ENCODE measurements around the gene WDR7. TPM values are rescaled to one million over a fixed set of nuclear protein-coding genes. Genes with fewer than 3 reads are reported as not detected.

The WDR7 gene
- total and polyA plus RNA-seq, 2 experiments from 2014 or later: 7.0 to 14.8 TPM

- TF ChIP-seq ETS1 (IDR thresholded peaks at IDR 0.05) (no peak), ZNF331 (CRISPR knock-in tag; IDR thresholded peaks at IDR 0.05; ENCODE audit: low read depth) (no peak), EZH2phosphoT487 (IDR thresholded peaks at IDR 0.05; ENCODE audit: unreplicated experiment) (no peak), REST (IDR thresholded peaks at IDR 0.05; ENCODE audit: unreplicated experiment) (no peak), ZNF114 (CRISPR knock-in tag; IDR thresholded peaks at IDR 0.05) (no peak), JUNB (IDR thresholded peaks at IDR 0.05; ENCODE audit: unreplicated experiment) (no peak), STAT1 (IDR thresholded peaks at IDR 0.05; ENCODE audit: unreplicated experiment) (no peak), POLR2AphosphoS5 (IDR thresholded peaks at IDR 0.05; ENCODE audit: low read depth) (no peak), EZH2 (IDR thresholded peaks at IDR 0.05; ENCODE audit: low read depth, unreplicated experiment) (no peak)
- TF ChIP-seq, protein P1, sequence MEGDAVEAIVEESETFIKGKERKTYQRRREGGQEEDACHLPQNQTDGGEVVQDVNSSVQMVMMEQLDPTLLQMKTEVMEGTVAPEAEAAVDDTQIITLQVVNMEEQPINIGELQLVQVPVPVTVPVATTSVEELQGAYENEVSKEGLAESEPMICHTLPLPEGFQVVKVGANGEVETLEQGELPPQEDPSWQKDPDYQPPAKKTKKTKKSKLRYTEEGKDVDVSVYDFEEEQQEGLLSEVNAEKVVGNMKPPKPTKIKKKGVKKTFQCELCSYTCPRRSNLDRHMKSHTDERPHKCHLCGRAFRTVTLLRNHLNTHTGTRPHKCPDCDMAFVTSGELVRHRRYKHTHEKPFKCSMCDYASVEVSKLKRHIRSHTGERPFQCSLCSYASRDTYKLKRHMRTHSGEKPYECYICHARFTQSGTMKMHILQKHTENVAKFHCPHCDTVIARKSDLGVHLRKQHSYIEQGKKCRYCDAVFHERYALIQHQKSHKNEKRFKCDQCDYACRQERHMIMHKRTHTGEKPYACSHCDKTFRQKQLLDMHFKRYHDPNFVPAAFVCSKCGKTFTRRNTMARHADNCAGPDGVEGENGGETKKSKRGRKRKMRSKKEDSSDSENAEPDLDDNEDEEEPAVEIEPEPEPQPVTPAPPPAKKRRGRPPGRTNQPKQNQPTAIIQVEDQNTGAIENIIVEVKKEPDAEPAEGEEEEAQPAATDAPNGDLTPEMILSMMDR (conservative IDR thresholded peaks at IDR 0.05; ENCODE audit: low read depth in 2 of 2): no peak
Observed at GRCh38 chr18:56721491-56721890, 70.3 kb downstream of the WDR7 start (continued).

GRCh38 chr18:56722518-56722917, 71.4 kb downstream of the WDR7 start:
- H3K4me1 Mint-ChIP-seq: peaks cover 7% of the 10 kb centered on the region; the same call in 2 of the 3 replicates
- Histone ChIP-seq H3K27me3 (ENCODE audit: insufficient read depth) (no peaks in the 10 kb centered on the region), H3K4me1 (ENCODE audit: insufficient read depth) (no peaks in the 10 kb centered on the region)
- TF ChIP-seq NANOG (IDR thresholded peaks at IDR 0.05; ENCODE audit: borderline replicate concordance) (no peak), POLR2AphosphoS5 (IDR thresholded peaks at IDR 0.05; ENCODE audit: low read depth) (no peak), EZH2 (IDR thresholded peaks at IDR 0.05; ENCODE audit: low read depth, unreplicated experiment) (no peak)
- TF ChIP-seq, protein P1 (conservative IDR thresholded peaks at IDR 0.05; ENCODE audit: low read depth in 2 of 2): no peak

More at GRCh38 chr18:56722518-56722917, 71.4 kb downstream of the WDR7 start:
- Histone ChIP-seq H3K4me2 (no peak overlapping the region), H3K9me2 (ENCODE audit: insufficient read depth) (no peaks in the 10 kb centered on the region), H3K27ac (ENCODE audit: low read depth) (no peak overlapping the region), H2AFZ (no peak overlapping the region), H4K20me1 (replicated peaks; ENCODE audit: insufficient read depth) (no peaks in the 10 kb centered on the region), H3K79me2 (replicated peaks; ENCODE audit: insufficient read depth) (no peaks in the 10 kb centered on the region), H3K4me3 (no peak overlapping the region), H3K36me3 (ENCODE audit: insufficient read depth) (no peaks in the 10 kb centered on the region; the same call in 1 of the 2 replicates), H3F3A (replicated peaks; ENCODE audit: low read depth) (no peaks in the 10 kb centered on the region)
- H3K4me3 Mint-ChIP-seq: no peak overlapping the region
- H3K27ac Mint-ChIP-seq: no peak overlapping the region
- H3K27me3 Mint-ChIP-seq (ENCODE audit: insufficient read depth, low read depth, poor library complexity): no peaks in the 10 kb centered on the region
- H3K36me3 Mint-ChIP-seq (ENCODE audit: low read depth): no peaks in the 10 kb centered on the region; the same call in 1 of the 3 replicates
- H3K9me3 Mint-ChIP-seq: no peaks in the 10 kb centered on the region; the same call in 2 of the 3 replicates
- DNase-seq (ENCODE audit: low spot score) (no peak), ATAC-seq (no peak)
